ENCODE data around the gene ARF4.
"Not testable (repeated sequence)": the region's sequence is repeated elsewhere in the genome, so short reads cannot be mapped to it uniquely, and the experiment has no call there.

The ARF4 gene

DNA sequence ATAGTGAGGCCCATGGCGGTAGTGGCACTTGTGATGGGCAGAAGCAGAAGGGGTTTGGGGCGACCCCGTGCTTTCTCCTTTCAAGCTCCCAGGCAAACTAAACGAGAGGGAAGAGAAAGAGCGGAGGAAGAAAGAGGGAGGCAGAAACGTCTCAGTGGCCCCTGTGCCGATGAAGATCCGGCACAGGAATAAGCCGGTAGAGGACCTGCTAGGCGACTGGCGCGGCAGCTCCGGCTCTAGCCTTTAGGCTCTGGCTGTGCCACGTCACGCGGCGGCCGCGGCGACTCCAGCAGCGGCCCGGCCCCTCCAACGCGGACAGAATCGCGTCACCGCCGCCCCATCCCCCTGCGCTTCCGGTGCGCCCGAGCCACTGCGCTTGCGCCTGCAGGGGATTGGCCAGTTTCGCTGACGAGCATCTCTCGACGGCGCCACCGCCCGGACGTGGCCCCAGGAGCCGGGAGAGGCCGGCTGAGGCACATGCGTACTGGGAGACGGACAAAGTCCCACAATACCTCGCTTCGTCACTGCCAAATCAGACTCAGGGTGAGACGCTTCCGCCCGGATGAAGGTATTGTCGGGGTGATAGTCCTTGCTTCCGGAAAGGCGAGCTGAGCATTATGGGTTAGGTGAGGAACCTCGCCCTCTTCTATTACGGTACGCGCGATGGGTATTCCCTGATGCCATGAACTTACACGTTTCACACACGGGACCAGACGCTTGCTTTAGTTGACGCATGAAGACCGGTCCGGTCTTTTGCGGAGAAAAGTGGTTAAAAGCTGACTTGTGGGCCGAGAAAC, at the start of gene ARF4:
Gene ARF4 (minus strand): TSS at position 218 of the 797 bp plus-strand sequence. CDS start 204 bp downstream, at position 14.
- DNase-seq (ENCODE audit: low read depth in 2 of 2), result peak; percentile 98 to 99

DNA sequence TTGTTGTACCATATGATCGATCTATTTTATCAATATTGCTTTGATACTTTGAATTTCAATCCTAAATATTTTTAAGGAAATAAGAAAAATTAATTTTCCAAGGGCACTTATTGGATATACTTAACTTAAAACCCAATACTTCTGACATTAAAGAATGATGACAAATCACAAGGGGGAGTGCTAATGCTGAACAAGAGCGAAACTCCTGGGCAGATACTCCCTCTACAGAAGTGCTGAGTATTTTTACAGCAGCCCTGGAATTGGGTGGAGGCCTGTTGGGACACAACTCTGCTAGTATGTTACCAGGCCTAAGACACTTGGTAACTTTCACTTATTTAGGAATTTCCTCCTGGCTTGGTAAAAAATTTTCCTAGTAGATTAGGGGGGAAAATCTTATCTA, 49.6 kb upstream of the ARF4 start:
- DNase-seq (ENCODE audit: low read depth in 2 of 2), result no peak

GRCh38 chr3:57644740-57645139, 47.6 kb upstream of the ARF4 start:
- no peak for DNase-seq (ENCODE audit: low read depth in 2 of 2)

DNA sequence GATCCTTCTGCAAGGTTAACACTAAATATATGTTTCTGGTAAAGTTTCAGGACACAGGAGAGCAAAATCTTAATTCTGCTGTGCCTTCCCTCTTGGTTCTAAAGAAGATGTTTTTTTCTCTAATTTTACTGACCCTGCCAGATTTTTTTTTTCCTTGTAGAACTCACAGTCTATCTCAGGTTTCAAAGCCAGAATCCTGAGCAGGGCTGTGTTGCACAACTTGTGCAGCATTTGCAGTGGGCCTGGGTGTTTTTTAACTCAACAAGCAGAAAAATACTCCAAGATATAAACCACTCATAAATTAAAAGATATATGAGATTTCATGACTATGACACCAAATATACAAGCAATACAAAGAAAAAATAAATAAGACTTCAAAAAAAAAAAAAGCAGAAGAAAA, 40.2 kb upstream of the ARF4 start:
- DNase-seq (ENCODE audit: low read depth in 2 of 2), result no peak

GRCh38 chr3:57634259-57634658, 37.1 kb upstream of the ARF4 start:
- not testable (repeated sequence) for DNase-seq (ENCODE audit: low read depth in 2 of 2)

- no peak for DNase-seq (ENCODE audit: low read depth in 2 of 2)
These were observed 30.8 kb upstream of the ARF4 start for GRCh38 chr3:57627976-57628375.

DNA sequence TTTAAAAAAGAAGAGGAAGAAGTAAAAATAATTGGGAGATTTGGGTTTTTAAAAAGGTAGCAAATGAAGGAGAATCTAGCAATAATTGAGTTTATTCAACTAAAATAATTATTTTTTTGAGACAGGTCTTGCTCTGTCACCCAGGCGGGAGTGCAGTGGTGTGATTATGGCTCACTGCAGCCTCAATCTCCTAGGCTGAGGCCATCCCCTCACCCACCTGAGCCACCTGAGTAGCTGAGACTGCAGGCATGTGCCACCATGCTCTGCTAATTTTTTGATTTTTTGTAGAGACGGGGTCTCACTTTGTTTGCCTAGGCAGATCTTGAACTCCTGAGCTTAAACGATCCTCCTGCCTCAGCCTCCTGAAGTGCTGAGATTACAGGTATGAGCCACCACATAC, 27.7 kb upstream of the ARF4 start:
- DNase-seq (ENCODE audit: low read depth in 2 of 2), result no peak

GRCh38 chr3:57622362-57622761, 25.2 kb upstream of the ARF4 start:
- DNase-seq (ENCODE audit: low read depth in 2 of 2), result no peak

DNA sequence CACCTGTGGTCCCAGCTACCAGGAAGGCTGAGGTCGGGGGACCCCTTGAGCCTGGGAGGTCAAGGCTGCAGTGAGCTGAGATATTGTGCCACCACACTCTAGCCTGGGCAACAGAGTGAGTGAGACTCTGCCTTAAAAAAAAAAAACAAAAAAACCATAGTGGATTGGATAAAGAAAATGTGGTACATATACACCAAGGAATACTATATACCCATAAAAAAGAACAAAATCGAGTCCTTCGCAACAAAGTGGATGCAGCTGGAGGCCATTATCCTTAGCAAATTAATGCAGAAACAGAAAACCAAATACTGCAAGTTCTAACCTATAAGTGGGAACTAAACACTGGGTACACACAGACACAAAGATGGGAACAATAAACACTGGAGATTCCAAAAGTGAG, 20.6 kb upstream of the ARF4 start:
- DNase-seq (ENCODE audit: low read depth in 2 of 2), result no peak

DNA sequence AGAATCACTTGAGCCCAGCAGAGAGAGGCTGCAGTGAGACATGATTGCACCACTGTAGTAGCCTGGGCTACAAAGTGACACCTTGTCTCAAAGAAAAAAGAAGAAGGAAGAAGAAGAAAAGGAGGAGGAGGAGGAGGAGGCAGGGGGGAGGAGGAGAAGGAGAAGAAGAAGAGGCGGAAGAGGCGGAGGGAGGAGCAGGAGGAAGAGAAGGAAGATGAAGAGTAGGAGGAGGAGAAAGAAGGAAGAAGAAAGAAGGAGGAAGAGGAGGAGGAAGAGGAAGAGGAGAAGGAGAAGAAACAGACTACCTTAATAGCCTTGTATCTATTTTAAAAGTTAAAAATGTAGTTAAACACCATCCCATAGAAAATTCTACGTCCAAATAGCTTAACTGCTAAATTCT, 19.1 kb upstream of the ARF4 start:
- DNase-seq (ENCODE audit: low read depth in 2 of 2), result no peak

DNA sequence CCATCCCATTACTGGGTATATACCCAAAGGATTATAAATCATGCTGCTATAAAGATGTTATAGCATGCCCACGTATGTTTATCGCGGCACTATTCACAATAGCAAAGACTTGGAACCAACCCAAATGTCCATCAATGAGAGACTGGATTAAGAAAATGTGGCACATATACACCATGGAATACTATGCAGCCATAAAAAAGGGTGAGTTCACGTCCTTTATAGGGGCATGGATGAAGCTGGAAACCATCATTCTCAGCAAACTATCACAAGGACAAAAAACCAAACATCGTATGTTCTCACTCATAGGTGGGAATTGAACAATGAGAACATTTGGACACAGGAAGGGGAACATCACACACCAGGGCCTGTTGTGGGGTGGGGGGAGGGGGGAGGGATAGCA, 14.7 kb upstream of the ARF4 start:
- not testable (repeated sequence) for DNase-seq (ENCODE audit: low read depth in 2 of 2)

- no peak for DNase-seq (ENCODE audit: low read depth in 2 of 2)
These were observed 8.5 kb upstream of the ARF4 start for GRCh38 chr3:57605683-57606082.

DNA sequence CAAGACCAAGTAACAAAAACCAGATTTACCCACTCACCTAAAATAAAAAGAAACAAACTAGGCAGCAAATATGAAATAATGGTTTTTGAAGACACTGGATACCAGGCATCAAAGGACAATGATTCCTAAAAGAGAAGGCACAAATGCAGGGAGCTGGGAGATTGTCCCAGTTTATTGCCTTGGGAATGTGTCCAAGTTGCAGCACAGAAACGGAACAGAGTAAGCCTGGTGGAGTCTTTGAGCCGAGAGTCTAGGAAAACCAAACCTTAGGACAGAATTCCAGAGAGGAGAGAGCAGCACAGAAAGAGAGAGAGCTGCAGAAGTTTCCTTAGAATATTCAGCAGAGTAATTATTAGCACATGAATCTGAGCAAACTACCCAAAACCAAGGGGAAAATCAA, 7.8 kb upstream of the ARF4 start:
- DNase-seq (ENCODE audit: low read depth in 2 of 2), result no peak

GRCh38 chr3:57600195-57600594, 3.1 kb upstream of the ARF4 start:
- DNase-seq (ENCODE audit: low read depth in 2 of 2), result no peak

GRCh38 chr3:57598765-57599360, 1.7 kb upstream of the ARF4 start:
- DNase-seq (ENCODE audit: low read depth in 2 of 2), result no peak

- peak; percentile 35 to 57 for DNase-seq (ENCODE audit: low read depth in 2 of 2)
These were observed 533 bp downstream of the ARF4 start for GRCh38 chr3:57596495-57597126.

GRCh38 chr3:57594576-57594975, 2.6 kb downstream of the ARF4 start:
- no peak for DNase-seq (ENCODE audit: low read depth in 2 of 2)

DNA sequence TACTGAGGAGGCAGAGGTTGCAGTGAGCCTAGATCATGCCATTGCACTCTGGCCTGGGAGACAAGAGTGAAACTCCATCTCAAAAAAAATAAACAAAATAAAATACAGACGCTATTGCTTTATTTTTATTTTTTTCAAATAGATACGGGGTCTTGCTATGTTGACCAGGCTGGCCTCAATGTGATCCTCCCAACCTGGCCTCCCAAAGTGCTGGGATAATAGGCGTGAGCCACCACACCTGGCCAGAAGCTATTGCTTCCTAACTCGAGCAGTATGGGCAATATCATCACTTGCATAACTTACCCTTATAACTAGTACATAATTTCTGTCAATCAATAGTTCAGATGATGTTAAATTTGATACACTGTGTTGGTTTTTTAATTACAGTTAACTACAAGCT, 3.0 kb downstream of the ARF4 start:
- no peak for DNase-seq (ENCODE audit: low read depth in 2 of 2)

GRCh38 chr3:57592306-57592705, 4.8 kb downstream of the ARF4 start:
- no peak for DNase-seq (ENCODE audit: low read depth in 2 of 2)

DNA sequence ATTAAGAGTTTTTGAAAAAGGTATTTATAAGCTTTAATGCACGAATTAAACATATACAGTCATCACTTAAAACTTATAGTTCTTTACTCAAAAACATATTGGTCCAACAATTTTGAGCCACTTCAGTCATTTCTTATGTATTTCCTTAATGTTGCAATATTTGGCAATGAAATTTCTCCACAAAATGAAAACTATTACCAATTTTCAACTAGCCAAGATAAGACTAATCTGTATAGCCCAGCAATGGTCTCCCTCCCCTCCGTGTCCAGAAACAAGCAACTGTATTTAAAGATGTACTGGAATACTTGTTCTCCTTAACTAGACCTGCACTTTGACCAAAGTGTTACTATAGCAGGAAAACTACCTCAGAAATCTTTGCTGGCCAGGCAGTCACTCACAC, 9.2 kb downstream of the ARF4 start:
- DNase-seq (ENCODE audit: low read depth in 2 of 2), result no peak

DNA sequence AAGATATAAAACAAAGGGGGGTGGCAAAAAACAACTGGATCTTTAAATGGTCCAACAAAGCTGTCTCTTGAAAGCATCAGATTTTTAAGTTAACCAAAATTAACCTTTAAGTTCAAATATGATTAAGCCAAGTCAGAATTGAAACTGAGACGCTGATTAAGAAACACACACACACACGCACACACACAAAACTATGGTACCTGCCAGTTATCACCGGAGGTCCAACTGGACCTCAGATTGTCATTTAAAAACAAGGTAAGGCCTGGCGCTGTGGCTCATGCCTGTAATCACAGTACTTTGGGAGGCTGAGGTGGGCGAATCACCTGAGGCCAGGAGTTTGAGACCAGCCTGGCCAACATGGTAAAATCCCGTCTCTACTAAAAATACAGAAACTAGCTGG, 10.4 kb downstream of the ARF4 start:
- no peak for DNase-seq (ENCODE audit: low read depth in 2 of 2)

- DNase-seq (ENCODE audit: low read depth in 2 of 2), result no peak
These were observed 13.6 kb downstream of the ARF4 start for GRCh38 chr3:57583544-57583943.

Data from stimulated activated CD8-positive, alpha-beta memory T cell treated with anti-CD3 and anti-CD28 coated beads, Interleukin-7, amount 100 ng/mL, for 4 hours (primary cell).